Brain microvascular endothelial cell (primary cell): ENCODE measurements around the gene SLC29A3.

ENCODE experiments used
- DNase-seq: peaks from one replicate; pipeline ENCODE4 v3.0.0-alpha.2; 2020
- H3K27ac ChIP-seq: fragments of 250-450 bp; sonication (Bioruptor Pico); 2 replicates; pipeline ENCODE4 v1.5.1; 2020; ENCODE audit warnings: mild to moderate bottlenecking, moderate library complexity
- H3K27me3 ChIP-seq: fragments of 250-450 bp; sonication (Bioruptor Pico); replicated peaks from 2 replicates; pipeline ENCODE4 v1.5.1; 2020; ENCODE audit warnings: mild to moderate bottlenecking
- H3K36me3 ChIP-seq: fragments of 250-450 bp; sonication (Bioruptor Pico); replicated peaks from 2 replicates; pipeline ENCODE4 v1.5.1; 2020; ENCODE audit warnings: mild to moderate bottlenecking
- H3K4me3 ChIP-seq: 2 replicates; pipeline ENCODE4 v1.5.1; 2011; ENCODE audit warnings: low read depth, mild to moderate bottlenecking, control low read depth, low read length, moderate library complexity
- CTCF ChIP-seq: IDR thresholded peaks from 2 replicates; pipeline ENCODE4 v1.5.1; 2011; ENCODE audit warnings: low read depth, mild to moderate bottlenecking, moderate library complexity, low read length, control low read depth, inconsistent platforms; ENCODE audit errors: missing control alignments
- in situ Hi-C: cut with HindIII; loops from 2 replicates; pipeline ENCODE4 v1.10.0; 2017; ENCODE audit warnings: low sequenced_read_pairs, low pct_ligation_motif_present

The SLC29A3 gene

DNA sequence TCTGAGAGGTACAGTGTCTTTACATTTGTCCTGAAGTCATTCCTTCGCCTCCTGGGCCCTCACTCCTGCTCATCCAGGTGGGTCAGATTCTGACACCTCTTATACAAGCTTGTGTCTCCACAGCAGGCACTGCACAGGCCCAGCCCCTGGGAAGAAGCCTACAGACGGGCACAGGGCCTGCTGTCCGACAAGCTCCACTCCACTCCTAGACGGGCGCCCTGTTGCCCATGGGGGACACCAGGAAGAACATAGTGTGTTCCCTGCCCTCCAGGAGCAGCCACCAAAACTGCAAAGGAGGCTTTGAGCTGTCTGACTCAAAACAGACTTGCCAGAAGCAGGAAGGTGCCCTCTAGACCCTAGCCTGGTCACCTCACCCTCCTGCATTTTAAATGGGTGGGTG lies 45.6 kb upstream of the SLC29A3 start:
- DNase-seq = no peak
- no peak overlapping the region for H3K27ac ChIP-seq
- TF ChIP-seq CTCF = no peak
- no peak overlapping the region for H3K4me3 ChIP-seq
- no peaks in the 10 kb centered on the region for H3K36me3 ChIP-seq
- no peaks in the 10 kb centered on the region for H3K27me3 ChIP-seq
- in situ Hi-C loops = no loop called here

DNA sequence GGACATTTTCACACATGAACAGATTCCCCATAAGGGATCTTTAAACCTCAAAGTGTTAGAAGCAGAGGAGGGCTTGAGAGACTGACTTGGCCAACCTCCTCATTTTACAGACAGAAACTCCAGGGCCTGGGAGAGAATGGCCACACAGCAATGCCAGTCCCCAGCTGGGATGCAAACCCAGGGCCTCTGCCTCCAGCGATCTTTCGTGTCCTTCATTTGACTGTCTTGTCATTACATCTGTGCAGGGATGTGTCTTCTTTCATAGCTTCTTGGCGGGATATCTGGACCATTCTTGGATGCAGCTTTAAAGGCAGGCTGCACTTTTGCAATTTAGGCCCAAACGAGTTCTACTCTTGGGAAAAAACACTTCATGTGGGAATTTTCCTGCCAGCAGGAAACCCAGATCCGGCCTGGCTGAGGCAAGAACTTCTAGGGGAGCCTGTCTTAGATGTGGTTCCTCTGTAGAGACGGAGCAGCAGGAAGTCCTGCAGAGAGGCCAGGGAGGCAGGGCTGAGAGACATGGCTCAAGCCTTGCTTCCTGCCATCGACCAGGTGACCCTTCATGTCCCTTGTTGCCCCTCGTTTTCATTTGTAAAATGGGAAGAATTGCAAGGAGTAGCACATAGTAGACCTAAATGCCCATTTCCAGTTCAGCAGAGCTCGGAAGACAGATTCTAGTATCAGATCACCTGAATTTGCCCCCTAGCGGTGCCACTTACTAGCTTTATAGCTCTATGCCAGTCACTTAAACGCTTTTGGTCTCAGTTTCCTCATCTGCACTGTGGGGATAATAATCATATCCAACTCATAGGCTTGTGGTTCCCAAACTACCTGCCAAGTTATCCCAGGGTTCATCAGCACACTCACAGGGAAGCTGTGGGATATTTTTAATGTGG lies 43.9 kb upstream of the SLC29A3 start:
- DNase-seq = no peak
- no peak overlapping the region for H3K27ac ChIP-seq
- in situ Hi-C loops = no loop called here
- no peak overlapping the region for H3K4me3 ChIP-seq
- TF ChIP-seq CTCF = no peak
- no peaks in the 10 kb centered on the region for H3K36me3 ChIP-seq
- H3K27me3 ChIP-seq = no peaks in the 10 kb centered on the region

- in situ Hi-C loops = no loop called here
- H3K27me3 ChIP-seq = no peaks in the 10 kb centered on the region
- H3K36me3 ChIP-seq = no peaks in the 10 kb centered on the region
- TF ChIP-seq CTCF = no peak
- no peak overlapping the region for H3K4me3 ChIP-seq
- H3K27ac ChIP-seq = no peak overlapping the region
- no peak for DNase-seq
Observed at GRCh38 chr10:71276873-71277272, 42.2 kb upstream of the SLC29A3 start.

DNA sequence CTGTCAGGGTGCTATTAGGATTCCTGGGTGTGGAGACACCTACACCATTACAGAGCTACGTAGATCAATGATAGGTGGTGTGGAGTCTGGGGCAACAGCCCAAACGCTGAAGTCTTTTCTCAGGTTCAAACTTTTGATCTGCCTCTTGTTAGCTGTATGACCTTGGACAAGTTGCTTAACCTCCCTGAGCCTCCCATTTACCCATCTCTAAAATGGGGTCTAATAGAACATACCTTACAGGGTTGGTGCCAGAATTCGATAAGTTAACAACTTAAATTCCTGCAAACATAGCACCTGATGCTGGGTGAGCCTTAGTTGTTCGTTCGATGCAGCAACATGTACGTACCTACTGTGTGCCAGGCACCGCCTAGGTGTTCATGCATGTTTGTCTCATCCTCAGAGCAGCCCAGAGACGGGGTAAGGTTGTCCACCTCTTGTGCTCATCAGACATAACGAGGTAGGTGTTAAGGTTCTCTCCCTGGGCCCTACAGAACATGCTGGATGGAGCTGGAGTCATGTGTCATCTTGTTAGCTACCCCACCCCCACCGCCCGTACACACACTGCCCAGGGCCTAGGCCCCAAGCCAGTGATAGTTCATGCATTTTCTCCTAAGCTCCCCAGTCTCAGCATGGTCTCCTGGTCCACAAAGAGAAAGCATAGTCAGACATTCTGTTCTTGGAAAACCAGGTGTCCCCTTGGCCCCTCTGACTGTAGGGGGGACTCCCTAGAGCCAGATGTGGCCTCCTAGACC lies 41.0 kb upstream of the SLC29A3 start:
- H3K27ac ChIP-seq = no peak overlapping the region
- DNase-seq = no peak
- H3K36me3 ChIP-seq = no peaks in the 10 kb centered on the region
- in situ Hi-C loops = no loop called here
- H3K4me3 ChIP-seq = no peak overlapping the region
- TF ChIP-seq CTCF = no peak
- no peaks in the 10 kb centered on the region for H3K27me3 ChIP-seq

GRCh38 chr10:71278691-71279588 lies 40.1 kb upstream of the SLC29A3 start:
- no peaks in the 10 kb centered on the region for H3K36me3 ChIP-seq
- in situ Hi-C loops = no loop called here
- H3K27ac ChIP-seq = no peak overlapping the region
- no peak for DNase-seq
- H3K27me3 ChIP-seq = no peaks in the 10 kb centered on the region
- H3K4me3 ChIP-seq = no peak overlapping the region
- TF ChIP-seq CTCF = no peak
